Stimulated activated CD4-positive, alpha-beta T cell treated with anti-CD3 and anti-CD28 coated beads, Interleukin-4, amount 100 ng/mL, for 48 hours (primary cell): Measurements from ENCODE around the gene MMP25.

ENCODE experiments used
- DNase-seq, 2 donors: peaks; one replicate each; pipeline ENCODE4 v3.0.0-alpha.2; 2020; ENCODE audit warnings: low read depth in 2 of 2

MMP25 gene

DNA sequence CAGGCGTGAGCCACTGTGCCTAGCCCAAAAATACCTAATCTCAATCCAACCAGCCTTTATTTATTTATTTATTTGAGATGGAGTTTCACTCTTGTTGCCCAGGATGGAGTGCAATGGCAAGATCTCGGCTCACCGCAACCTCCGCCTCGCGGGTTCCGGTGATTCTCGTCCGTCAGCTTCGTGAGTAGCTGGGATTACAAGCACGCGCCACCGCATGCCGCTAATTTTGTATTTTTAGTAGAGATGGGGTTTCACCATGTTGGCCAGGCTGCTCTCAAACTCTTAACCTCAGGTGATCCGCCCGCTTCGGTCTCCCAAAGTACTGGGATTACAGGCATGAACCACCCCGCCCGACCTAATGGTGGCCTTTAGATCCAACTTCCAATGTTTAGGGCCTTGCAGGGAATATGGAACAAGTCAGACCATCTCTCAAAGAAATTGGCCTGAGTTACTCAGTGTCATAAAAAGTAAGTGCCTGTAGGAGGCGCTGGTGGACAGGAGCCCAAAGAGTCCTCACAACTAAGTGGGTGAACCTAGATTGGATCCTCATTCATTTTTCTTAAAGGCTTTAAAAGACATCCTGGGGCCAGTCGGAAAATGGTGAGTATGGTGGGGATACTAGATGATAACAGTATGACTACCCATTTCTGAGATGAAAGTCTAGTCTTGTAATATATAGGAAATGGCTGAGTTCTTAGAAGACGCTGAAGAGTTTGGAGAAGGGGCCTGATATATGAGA is 48.1 kb downstream of the MMP25 start:
- no peak for DNase-seq

GRCh38 chr16:3095869-3096268 is 49.5 kb downstream of the MMP25 start:
- peak in 1 of 2 donors; percentile 61 for DNase-seq

- DNase-seq: no peak
Measured at GRCh38 chr16:3096362-3096761, 50.0 kb downstream of the MMP25 start.

DNA sequence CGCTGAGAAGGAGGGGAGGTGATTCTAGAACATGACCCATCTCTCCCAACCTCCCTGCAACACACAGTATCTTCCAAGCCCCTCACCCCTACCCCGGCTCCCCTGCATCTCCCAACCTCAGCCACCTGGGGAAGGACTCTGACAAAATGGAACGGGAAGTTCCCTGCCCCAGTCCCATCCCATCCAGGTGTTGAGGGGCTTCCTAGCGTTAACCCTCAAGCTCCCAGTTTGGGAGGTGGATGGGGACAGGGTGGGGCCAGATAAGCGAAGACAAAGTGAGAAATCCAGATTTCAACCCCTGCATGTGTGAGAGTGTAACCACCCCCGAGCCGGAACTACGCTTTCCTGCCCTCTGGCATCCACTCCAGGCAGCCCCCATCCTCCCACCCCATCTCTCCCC is 50.9 kb downstream of the MMP25 start:
- no peak for DNase-seq

DNA sequence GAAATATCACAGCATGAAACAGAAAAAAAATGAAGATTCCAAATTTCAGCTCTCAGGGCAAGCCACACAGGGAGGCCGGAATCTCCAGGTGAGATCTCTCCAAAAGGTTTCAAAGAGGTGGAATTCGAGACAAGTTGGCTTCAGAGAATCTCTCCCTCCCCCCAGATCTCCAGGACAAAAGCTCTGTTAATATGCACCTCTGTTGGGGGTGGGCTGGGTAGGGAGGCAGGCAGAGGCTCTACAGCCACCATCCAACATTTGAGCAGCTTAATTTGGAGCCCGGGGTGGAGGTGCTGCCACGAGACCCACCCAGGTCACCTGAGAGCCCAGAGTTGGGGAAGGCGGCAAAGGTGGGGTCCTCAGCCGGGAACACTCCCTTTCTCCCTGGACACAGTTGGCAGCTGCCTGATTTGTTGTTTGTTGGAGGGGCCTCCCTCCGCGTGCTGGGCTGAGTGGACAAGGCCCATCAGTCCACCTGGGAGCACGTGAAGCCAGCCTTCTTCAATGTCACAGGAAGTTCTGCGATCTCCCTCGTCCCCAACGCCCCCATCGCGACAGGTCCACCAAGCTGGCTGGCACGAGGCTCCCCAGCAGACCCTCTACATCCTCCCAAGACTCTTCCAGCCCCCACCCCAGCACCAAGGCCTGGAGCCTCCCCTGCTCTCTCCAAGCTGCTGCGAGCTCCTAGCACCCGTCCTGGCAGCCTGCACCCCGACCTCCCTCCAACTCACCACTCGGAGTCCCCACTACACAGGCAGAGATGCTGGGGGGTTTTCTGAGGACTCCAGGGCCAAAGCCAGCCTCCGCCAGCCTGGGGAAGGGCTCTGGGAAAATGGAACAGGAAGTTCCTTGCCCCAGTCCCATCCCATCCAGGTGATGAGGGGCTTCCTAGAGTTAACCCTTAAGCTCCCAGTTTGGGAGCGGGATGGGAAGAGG is 52.4 kb downstream of the MMP25 start, which contains the start of gene ZSCAN10:
TSS of gene ZSCAN10 (minus strand) at position 836 of the 936 bp plus-strand sequence. CDS start 6,357 bp downstream, outside the sequence.
- no peak for DNase-seq

DNA sequence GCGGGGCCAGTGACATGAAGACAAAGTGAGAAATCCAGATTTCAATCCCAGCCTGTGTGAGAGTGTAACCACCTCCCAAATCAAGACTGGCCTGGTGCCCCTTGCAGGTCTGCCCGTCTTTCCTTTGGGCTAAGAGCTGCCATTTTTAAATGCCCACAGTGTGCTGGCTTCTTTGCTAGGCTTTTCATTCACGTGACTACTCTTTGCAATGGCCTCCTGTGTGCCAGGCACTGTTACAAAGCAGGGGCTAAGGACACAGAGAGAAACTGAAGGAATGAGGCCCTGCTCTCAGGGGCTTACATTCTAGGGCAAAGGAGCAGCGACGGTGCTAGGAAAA is 53.0 kb downstream of the MMP25 start:
- DNase-seq: no peak

DNA sequence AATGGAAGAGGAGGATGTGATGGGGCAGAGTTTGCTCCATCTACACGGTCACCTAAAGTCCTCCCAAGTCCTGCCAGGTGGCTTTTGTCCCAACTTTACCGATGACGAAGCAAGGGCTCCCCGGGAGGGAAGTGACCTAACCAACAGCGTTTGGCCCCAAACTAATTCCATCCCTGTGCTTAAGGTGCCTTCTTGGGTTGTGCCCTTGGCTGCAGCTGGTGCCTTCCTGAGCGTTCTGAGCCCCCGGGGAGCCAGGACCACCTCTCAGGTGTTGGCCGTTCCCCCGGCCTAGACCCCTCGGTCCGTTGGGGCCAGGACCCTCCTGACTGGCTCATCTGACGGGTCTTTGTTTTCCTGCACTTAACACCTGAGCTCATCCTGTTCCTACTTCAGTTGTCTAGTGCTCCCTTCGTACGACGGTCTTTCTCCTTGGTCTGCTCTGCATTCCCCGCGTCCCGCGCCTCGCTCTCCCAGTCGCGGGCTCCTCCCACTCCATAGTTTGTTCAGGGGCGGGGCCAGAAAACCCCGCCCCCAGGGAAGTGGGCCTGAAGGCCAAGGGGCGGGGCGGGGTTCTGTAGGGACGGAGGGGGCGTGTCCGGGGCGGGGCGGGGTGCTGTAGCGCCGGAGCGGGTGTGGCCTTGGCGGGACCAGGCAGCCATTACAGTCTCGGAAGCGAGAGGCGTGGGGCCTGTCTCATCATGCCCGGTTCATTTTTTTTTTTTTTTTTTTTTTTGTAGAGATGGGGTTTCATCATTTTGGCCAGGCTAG is 53.6 kb downstream of the MMP25 start:
- peak; percentile 96 to 97 for DNase-seq

DNA sequence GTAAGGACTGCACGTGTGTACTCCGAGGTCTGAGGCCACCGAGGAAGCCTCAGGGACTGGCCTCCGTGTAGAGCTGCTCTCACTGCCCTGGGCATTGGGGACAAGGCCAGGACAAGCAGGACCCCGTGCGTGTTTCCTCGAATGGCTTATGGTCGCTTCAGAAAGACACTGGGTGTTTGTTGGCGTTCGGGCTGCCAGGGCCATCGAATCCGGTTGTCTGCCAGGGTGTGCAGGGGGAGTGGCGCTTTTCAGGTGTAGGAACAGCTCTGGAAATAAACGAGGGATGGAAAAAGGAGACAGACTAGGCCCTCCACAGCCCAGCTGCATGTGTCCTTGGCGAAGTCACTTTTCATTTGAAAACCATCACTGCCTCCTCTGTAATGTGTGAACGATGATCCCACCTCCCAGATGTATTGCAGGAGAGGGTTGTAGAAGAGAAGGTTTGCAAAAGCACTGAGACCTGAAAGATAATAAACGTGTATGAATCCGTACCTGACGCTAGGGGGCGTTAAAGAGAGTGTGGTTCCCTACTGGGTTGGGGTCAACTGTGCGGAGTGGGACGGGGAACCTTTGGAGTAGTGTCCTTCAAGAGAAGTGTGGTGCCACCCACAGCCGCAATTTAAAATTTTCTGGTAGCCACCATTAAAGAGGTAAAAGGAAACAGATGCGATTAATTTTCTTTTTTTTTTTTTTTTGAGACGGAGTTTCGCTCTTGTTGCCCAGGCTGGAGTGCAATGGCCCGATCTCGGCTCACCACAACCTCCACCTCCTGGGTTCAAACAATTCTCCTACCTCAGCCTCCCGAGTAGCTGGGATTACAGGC is 54.9 kb downstream of the MMP25 start:
- DNase-seq: peak in 1 of 2 donors; percentile 36

DNA sequence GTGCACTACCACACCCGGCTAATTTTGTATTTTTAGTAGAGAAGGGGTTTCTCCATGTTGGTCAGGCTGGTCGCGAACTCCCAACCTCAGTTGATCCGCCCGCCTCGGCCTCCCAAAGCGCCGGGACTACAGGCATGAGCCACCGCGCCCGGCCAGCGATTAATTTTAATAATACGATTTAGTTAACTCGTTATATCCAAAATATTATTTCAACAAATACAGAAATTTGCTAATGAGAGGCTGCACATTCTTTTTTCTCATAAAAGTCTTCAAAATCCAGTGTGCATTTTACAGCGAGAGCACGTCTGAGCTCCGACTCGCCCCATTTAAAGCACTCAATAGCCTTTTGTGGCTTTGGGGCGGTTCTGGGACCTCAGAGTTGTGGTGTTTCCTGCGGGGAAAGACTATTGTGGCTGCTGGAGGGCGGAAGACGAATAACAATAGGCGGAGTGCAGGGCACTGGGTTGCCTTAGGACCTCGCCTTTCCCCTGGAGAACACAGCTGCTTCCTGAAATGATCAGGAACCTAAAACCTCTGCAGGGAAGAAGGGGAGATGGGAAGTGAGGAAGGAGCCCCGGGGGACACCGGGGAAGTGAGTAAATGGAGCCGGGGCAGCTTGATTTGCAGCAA is 55.6 kb downstream of the MMP25 start:
- DNase-seq: no peak

DNA sequence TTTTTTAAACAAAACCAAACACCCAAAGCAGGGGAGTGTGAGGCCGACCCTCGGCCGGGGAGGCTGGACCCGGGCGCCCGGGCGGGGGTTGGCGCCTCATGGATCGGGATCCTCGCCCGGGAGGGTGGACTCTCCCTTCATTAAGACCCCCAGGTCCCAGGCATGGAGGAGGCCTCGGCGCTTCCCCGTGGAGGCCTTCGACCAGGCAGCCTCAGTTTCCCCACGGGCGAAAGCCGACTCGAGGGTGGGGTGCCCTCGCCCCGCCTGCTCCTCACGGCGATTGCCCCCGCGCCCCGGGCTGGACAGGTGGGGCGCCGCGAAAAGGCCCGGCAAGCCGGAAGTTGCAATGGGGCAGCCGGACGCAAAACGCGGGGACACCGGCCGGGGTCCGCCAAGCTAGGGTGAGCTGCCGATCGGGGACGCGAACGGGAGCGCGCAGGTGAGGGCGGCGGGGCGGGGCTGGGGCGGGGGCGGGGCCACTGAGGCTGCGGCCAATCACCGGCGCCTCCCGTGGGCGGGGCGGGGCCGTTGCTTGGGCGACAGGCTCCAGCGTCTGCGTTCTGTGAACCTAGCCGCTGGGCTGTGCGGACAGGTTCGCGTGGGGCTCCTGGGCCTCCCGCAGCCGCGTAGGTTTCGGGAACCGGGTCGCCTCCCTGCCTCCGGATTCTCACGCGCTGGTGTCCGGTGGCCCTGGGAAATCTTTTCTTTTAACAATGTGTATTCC is 60.0 kb downstream of the MMP25 start:
- peak; percentile 86 to 88 for DNase-seq
